NCI-H128 (cell line): Measurements from ENCODE around the gene PYCR2.

Experiments used
- DNase-seq: peaks from one replicate; lab custom pipeline; 2025; ENCODE audit not compliant: unreplicated experiment; lab: John Stamatoyannopoulos, UW

The PYCR2 gene

GRCh38 chr1:225879521-225880221 is 44.4 kb downstream of the PYCR2 start:
- no peak for DNase-seq

GRCh38 chr1:225878282-225878681 is 45.8 kb downstream of the PYCR2 start:
- DNase-seq, result no peak

DNA sequence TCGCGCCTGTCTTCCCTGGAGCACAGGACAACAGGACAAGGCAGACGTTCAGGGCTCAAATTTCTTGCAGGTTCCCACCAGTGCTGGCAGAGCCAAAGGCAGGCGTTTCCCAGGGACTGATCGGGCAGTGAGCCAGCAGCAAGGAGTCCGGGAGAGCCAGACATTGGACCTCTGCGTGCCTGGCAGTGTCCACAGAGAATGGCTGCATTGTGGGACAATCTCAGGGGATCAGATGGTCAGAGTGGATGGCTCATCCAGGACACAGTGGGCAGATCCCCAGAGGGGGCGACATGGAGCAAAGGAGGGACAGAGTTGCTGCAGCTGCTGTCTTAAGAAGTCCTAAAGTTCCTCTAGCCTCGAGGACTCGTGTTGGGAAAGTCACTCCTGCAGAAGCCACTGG is 46.5 kb downstream of the PYCR2 start:
- no peak for DNase-seq

DNA sequence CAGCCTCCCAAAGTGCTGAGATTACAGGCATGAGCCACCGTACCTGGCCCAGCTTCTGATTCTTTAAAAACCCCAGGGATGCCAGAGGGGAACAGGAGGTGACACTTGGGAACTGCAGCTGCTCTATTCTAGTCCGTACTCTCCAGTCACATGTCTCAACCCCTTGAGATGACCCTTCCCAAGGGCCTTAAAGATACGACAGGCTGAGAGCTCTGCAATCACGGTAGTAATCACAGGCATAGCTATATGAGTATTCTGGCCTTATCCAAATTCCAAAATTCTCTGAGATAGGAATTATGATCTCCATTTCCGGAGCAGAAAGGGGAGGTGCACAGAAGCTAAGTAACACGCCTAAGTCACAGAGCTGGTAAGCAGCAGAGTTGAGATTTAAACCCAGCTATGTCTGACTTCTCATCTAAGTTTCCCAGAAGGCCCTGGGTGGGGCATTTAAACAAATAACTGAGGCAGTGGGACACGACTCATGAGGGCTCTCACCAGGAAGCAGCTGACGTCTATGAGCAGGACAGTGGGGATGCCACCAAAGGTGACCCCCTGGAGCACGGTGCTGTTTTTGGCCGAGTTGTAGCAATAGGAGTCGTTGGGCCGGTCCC is 47.0 kb downstream of the PYCR2 start:
- DNase-seq, result no peak

- DNase-seq, result no peak
Observed at GRCh38 chr1:225875044-225875815, 48.8 kb downstream of the PYCR2 start.

DNA sequence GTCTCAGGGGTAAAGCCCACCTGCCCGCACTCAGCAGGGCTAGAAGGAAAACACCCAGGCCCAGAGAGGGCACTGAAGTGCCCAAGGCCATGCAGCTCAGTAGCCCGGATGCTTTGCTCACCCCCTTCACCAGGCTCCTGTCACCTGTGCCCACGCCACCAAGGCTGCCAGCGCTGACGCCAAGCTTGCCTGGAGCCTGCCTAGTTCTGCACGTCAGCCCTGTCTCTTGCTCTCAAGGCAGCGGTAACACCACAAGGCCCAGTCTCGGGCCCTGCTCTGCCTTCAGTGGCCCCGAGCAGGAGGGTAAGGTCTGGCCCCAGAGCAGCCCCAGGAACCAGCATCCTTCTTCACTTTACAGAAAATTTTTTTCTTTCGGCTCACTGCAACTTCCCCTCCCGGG is 49.6 kb downstream of the PYCR2 start:
- DNase-seq, result no peak

DNA sequence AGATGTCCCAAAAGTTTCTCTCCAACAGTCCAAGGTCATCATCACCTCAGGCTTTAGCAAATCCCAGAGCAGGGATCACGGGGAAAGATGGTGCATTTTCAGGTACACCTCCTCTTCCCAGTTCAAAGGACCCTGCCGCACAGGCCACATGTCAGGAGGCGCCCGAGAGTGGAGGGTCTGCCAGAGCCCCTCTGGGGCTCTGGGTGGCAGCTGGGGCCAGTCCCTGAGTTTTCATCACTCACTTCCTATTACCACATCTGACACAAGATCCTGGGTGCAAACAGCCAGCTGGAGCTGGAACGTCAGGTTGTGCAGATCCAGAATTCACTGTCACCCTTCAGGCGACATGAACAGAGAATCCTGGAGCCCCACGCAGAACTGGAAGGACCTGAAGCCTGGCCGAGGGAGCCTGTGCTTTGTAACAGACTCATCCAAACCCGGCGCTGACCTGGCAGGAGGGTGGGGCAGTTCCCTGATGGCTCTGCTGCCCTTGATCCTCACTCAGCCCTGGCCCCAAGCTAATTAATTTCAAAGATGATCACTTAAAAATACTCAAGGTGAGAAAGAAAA is 50.7 kb downstream of the PYCR2 start:
- no peak for DNase-seq

DNA sequence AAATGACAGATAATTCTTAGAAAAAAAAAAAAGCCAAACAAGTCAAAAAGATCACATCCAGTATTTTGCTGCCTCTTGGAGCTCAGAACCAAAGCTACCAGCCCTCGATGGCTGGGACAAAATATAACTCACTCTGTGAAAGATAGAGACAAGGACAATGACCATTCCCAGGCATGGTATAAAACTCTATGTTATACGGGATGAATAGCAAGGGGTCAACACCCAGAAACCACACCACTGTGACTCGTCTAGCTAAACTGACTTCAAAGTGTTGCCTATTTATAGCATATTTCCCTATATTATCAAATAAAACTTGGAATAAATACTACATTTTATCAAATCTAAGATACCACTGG is 52.0 kb downstream of the PYCR2 start:
- no peak for DNase-seq

DNA sequence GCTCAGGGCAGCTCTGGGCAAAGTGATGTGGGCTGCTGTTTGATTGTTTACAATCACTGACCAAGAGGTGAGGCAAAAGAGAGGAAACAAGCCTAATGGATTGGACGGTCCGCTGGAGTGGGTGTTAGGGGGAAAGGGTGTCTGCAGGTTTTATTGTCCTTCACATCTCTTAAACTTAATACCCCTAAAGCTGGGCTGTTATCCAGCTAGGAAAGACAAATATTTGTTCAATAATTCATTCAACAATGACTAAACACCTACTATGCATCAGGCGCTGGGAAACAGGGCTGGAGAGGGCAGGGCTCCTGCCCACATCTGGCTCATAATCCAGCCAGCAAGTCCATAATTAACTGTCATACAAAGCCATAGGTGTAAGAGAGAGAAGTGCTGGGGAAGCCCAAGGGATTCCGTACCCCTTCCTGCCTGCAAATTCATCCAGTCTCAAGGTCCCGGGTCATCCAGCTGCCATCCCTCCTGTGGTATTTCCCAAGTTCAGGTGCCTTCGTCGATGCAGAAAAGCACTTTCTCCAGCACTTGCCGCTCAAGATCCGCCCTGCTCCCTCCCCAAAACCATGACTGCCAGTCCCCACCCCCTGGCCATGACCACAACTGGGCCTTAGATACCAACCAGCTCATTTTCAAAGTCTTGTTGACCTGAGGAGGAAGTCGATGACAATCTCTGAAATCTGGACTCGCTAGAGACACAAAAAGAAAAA is 52.5 kb downstream of the PYCR2 start:
- DNase-seq, result no peak

GRCh38 chr1:225870911-225871310 is 53.1 kb downstream of the PYCR2 start:
- DNase-seq, result no peak
